HG03460 (cell line): Measurements from ENCODE around the gene LENEP.

ENCODE experiments used
- ATAC-seq: cut with Tn5 transposase; IDR thresholded peaks from one replicate; pipeline ENCODE4 v1.9.1; 2021; ENCODE audit not compliant: unreplicated experiment

LENEP gene

GRCh38 chr1:154993572-154994268, at the start of gene LENEP:
TSS of gene LENEP (plus strand) at chr1:154993586. CDS start at chr1:154993608, 22 bp downstream.
- ATAC-seq: no peak

GRCh38 chr1:154943649-154944400, 49.6 kb upstream of the LENEP start:
- ATAC-seq: no peak

GRCh38 chr1:154944401-154945159, 48.8 kb upstream of the LENEP start:
- no peak for ATAC-seq

- no peak for ATAC-seq
Measured at GRCh38 chr1:154945160-154945961, 48.0 kb upstream of the LENEP start.

- no peak for ATAC-seq
Measured at GRCh38 chr1:154945962-154946850, 47.2 kb upstream of the LENEP start.

- no peak for ATAC-seq
Measured at GRCh38 chr1:154948079-154948478, 45.3 kb upstream of the LENEP start.

- no peak for ATAC-seq
Measured at GRCh38 chr1:154951901-154952657, 41.3 kb upstream of the LENEP start.

GRCh38 chr1:154952664-154953063, 40.7 kb upstream of the LENEP start:
- no peak for ATAC-seq

GRCh38 chr1:154953611-154954038, 39.8 kb upstream of the LENEP start:
- no peak for ATAC-seq

- no peak for ATAC-seq
Measured at GRCh38 chr1:154954541-154954940, 38.8 kb upstream of the LENEP start.

GRCh38 chr1:154955039-154955717, 38.2 kb upstream of the LENEP start:
- ATAC-seq: peak; percentile 49

GRCh38 chr1:154955718-154956543, 37.5 kb upstream of the LENEP start, which contains the start of gene PBXIP1:
TSS of gene PBXIP1 (minus strand) at chr1:154956099. CDS start at chr1:154953721, 2,378 bp downstream.
- peak; percentile 58 for ATAC-seq

- ATAC-seq: no peak
Measured at GRCh38 chr1:154956544-154956941, 36.8 kb upstream of the LENEP start.

- ATAC-seq: no peak
Measured at GRCh38 chr1:154957091-154957657, 36.2 kb upstream of the LENEP start.

GRCh38 chr1:154958036-154958435, 35.4 kb upstream of the LENEP start:
- ATAC-seq: no peak

GRCh38 chr1:154958681-154959425, 34.5 kb upstream of the LENEP start:
- no peak for ATAC-seq

GRCh38 chr1:154959426-154959780, 34.0 kb upstream of the LENEP start:
- no peak for ATAC-seq
